Trophoblast cell (in vitro differentiated cells and primary cell): Measurements from ENCODE around the gene PSMD13.

Experiments
- DNase-seq, 2 donors: peaks; one replicate each; pipeline ENCODE4 v3.0.0-alpha.2; 2016
- H2AFZ ChIP-seq: 2 replicates; pipeline ENCODE4 v1.6.1; 2013; ENCODE audit warnings: low read length, moderate library complexity, mild to moderate bottlenecking; ENCODE audit not compliant: insufficient read depth, poor library complexity
- H2AK5ac ChIP-seq: 2 replicates; pipeline ENCODE4 v1.6.1; 2013; ENCODE audit warnings: mild to moderate bottlenecking, low read length
- H2BK120ac ChIP-seq: 2 replicates; pipeline ENCODE4 v1.6.1; 2013; ENCODE audit warnings: low read length, mild to moderate bottlenecking, moderate library complexity; ENCODE audit not compliant: insufficient read depth, poor library complexity
- H2BK12ac ChIP-seq: 2 replicates; pipeline ENCODE4 v1.6.1; 2013; ENCODE audit warnings: mild to moderate bottlenecking, low read length, moderate library complexity
- H2BK5ac ChIP-seq: 2 replicates; pipeline ENCODE4 v1.6.1; 2013; ENCODE audit warnings: low read length, low read depth, moderate library complexity, mild to moderate bottlenecking; ENCODE audit not compliant: poor library complexity
- H3K14ac ChIP-seq: 2 replicates; pipeline ENCODE4 v1.6.1; 2013; ENCODE audit warnings: mild to moderate bottlenecking, low read length
- H3K18ac ChIP-seq: 2 replicates; pipeline ENCODE4 v1.6.1; 2013; ENCODE audit warnings: mild to moderate bottlenecking, low read length
- H3K23ac ChIP-seq: 2 replicates; pipeline ENCODE4 v1.6.1; 2013; ENCODE audit warnings: low read length
- H3K27ac ChIP-seq: 2 replicates; pipeline ENCODE4 v1.5.1; 2013; ENCODE audit warnings: low read depth, mild to moderate bottlenecking, inconsistent platforms, low read length, moderate library complexity
- H3K27me3 ChIP-seq: 2 replicates; pipeline ENCODE4 v1.6.1; 2013; ENCODE audit warnings: inconsistent platforms, mild to moderate bottlenecking, low read length, moderate library complexity; ENCODE audit not compliant: insufficient read depth
- H3K36me3 ChIP-seq, 2 experiments: 1 replicate in 1 of 2; 2 replicates in 1 of 2; pipeline ENCODE4 v1.6.1; 2013; ENCODE audit warnings: low read length in 2 of 2, mild to moderate bottlenecking in 2 of 2, moderate library complexity in 1 of 2; ENCODE audit not compliant: insufficient read depth in 2 of 2, control insufficient read depth in 1 of 2
- H3K4ac ChIP-seq: 2 replicates; pipeline ENCODE4 v1.6.1; 2013; ENCODE audit warnings: low read depth, mild to moderate bottlenecking, low read length, moderate library complexity
- H3K4me1 ChIP-seq, 2 experiments: 1 replicate in 1 of 2; 2 replicates in 1 of 2; pipeline ENCODE4 v1.6.1; 2013; ENCODE audit warnings: low read length in 2 of 2, mild to moderate bottlenecking in 2 of 2, moderate library complexity in 1 of 2; ENCODE audit not compliant: insufficient read depth in 2 of 2, control insufficient read depth in 1 of 2
- H3K4me2 ChIP-seq: 2 replicates; pipeline ENCODE4 v1.6.1; 2013; ENCODE audit warnings: inconsistent platforms, mild to moderate bottlenecking, low read length, moderate library complexity
- H3K4me3 ChIP-seq: 2 replicates; pipeline ENCODE4 v1.5.1; 2013; ENCODE audit warnings: mild to moderate bottlenecking, low read depth, low read length, inconsistent platforms
- H3K79me1 ChIP-seq: one replicate; pipeline ENCODE4 v1.6.1; 2013; ENCODE audit warnings: low read length
- H3K79me2 ChIP-seq: 2 replicates; pipeline ENCODE4 v1.6.1; 2013; ENCODE audit warnings: low read length, mild to moderate bottlenecking; ENCODE audit not compliant: control insufficient read depth, insufficient read depth, poor library complexity
- H3K9ac ChIP-seq: 2 replicates; pipeline ENCODE4 v1.6.1; 2013; ENCODE audit warnings: mild to moderate bottlenecking, low read length
- H3K9me3 ChIP-seq: 2 replicates; pipeline ENCODE4 v1.6.1; 2013; ENCODE audit warnings: low read depth, mild to moderate bottlenecking, control low read depth, inconsistent platforms, low read length; ENCODE audit not compliant: insufficient read depth
- H4K12ac ChIP-seq: 2 replicates; pipeline ENCODE4 v1.6.1; 2013; ENCODE audit warnings: low read depth, mild to moderate bottlenecking, low read length, moderate library complexity
- H4K8ac ChIP-seq: 2 replicates; pipeline ENCODE4 v1.6.1; 2013; ENCODE audit warnings: low read depth, mild to moderate bottlenecking, low read length, moderate library complexity
- H4K91ac ChIP-seq: one replicate; pipeline ENCODE4 v1.6.1; 2013; ENCODE audit warnings: low read depth, mild to moderate bottlenecking, low read length, moderate library complexity
- WGBS: extraction: QIAGEN DNeasy Blood & Tissue Kit; methylation state at CpG from one replicate; pipeline ENCODE4 v1.1.7; 2013; ENCODE audit warnings: missing lambda C conversion rate; ENCODE audit not compliant: insufficient read length, insufficient coverage; ENCODE audit errors: extremely low coverage; 5-methylcytosine and 5-hydroxymethylcytosine counted together

The PSMD13 gene

DNA sequence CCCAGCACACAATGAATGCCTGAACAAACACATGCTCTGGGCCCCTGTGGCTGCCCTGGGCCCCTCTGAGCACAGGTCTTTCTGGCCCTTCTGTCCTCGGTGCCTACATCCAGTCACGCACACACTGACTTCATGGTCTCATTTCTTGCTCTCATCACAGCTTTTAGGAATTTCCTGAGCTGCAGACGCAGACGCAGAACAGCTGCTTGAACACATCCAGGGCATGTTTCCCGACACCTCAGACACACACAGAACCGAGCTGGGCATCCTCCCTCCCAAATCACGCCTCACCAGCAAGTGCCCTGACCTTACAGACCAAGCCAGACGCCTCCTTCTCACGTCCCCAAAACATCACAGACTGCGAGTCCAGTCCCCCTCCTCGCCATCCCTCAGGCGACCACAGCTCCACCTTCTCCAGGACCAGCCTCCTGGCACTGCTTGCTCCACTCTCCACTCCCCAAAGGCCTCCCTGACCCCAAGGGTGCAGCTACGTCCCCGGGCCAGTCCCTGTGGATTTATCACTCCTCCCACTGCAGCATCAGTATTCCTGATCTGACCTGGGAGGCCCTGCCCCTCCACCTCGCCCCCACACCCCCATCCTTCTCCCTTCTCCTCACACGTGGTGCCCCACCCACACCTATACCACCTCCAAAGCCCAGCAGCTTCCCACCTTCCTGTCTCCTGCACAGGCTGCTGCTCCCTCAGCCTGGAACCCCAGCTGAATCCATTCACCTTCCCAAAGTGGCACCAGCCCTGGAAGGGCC, 13.6 kb upstream of the PSMD13 start:
- no CpG with 5 or more reads among the region's 16 CpGs for WGBS
- Histone ChIP-seq H2BK120ac (no peak overlapping the region), H3K79me2 (no peaks in the 10 kb centered on the region)

DNA sequence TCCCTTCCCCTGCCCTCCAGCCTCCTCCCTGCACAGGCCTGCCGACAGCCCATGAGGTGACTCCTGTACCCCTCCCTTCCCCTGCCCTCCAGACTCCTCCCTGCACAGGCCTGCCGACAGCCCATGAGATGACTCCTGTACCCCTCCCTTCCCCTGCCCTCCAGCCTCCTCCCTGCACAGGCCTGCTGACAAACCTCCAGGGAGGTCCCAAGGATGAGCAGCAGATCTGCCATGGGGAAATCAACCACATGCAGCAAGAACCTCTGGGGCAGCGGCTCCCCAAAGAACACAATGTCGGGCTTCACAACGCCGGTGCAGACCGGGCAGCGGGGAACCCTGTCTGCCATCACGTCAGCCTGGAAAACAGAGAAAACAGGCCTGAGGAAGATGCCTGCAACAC, 12.9 kb upstream of the PSMD13 start:
- Histone ChIP-seq H3K14ac (no peak overlapping the region), H3K18ac (no peak overlapping the region), H4K8ac (no peak overlapping the region), H4K91ac (no peak overlapping the region), H2AFZ (no peak overlapping the region), H2BK12ac (no peak overlapping the region), H3K9ac (no peak overlapping the region), H3K27me3 (no peaks in the 10 kb centered on the region), H2BK5ac (no peak overlapping the region), H3K23ac (no peak overlapping the region), H2AK5ac (no peak overlapping the region), H3K36me3 (peaks cover 3 to 10% of the 10 kb centered on the region in 2 experiments), H3K4me2 (no peak overlapping the region), H3K27ac (no peak overlapping the region), H3K9me3 (no peaks in the 10 kb centered on the region), H3K79me1 (no peaks in the 10 kb centered on the region), H4K12ac (no peak overlapping the region), H3K79me2 (no peaks in the 10 kb centered on the region), H3K4me3 (no peak overlapping the region), H3K4ac (no peak overlapping the region), H3K4me1 (no peaks in the 10 kb centered on the region), H2BK120ac (no peak overlapping the region)
- DNase-seq: no peak
- no CpG with 5 or more reads among the region's 9 CpGs for WGBS

More for the DNA sequence above, 13.6 kb upstream of the PSMD13 start:
- H4K12ac ChIP-seq: no peak overlapping the region
- H2BK12ac ChIP-seq: no peak overlapping the region
- H3K36me3 ChIP-seq: peaks cover 7 to 15% of the 10 kb centered on the region in 2 experiments
- H3K14ac ChIP-seq: no peak overlapping the region
- no peaks in the 10 kb centered on the region for H3K9me3 ChIP-seq
- H2AFZ ChIP-seq: no peak overlapping the region
- H3K9ac ChIP-seq: no peak overlapping the region
- H3K27ac ChIP-seq: no peak overlapping the region
- no peak for DNase-seq
- H3K23ac ChIP-seq: no peak overlapping the region
- no peaks in the 10 kb centered on the region for H3K4me1 ChIP-seq
- H3K27me3 ChIP-seq: no peaks in the 10 kb centered on the region
- H4K91ac ChIP-seq: no peak overlapping the region
- no peak overlapping the region for H2BK5ac ChIP-seq
- H3K4me3 ChIP-seq: no peak overlapping the region
- no peaks in the 10 kb centered on the region for H3K79me1 ChIP-seq
- no peak overlapping the region for H3K4me2 ChIP-seq
- H2AK5ac ChIP-seq: no peak overlapping the region
- no peak overlapping the region for H3K18ac ChIP-seq
- no peak overlapping the region for H4K8ac ChIP-seq
- no peak overlapping the region for H3K4ac ChIP-seq

DNA sequence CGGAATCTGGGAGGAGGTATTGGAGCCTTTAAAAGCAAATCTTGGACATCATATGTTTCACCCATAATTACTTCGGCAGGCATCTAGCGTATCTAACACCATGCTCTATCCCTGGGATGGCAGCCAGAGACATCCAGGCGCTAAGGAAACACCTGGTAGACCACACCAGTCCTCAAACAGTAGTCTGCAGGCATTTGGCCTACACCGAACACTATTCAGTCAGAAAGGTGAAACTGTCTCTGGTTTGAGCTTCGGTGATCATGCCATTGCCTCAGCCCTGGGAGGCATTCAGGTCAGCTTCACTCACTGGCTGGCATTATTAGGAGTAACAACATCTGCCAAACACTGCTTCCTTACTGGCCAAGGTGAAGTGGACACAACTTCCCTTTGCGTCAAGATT, 12.4 kb upstream of the PSMD13 start:
- no peak overlapping the region for H3K23ac ChIP-seq
- no peak overlapping the region for H2AK5ac ChIP-seq
- H3K9ac ChIP-seq: no peak overlapping the region
- peaks cover 3 to 10% of the 10 kb centered on the region in 2 experiments for H3K36me3 ChIP-seq
- H3K4ac ChIP-seq: no peak overlapping the region
- no peak overlapping the region for H3K18ac ChIP-seq
- no peak overlapping the region for H3K4me2 ChIP-seq
- H3K9me3 ChIP-seq: no peaks in the 10 kb centered on the region
- H3K27me3 ChIP-seq: no peaks in the 10 kb centered on the region
- no peak overlapping the region for H4K12ac ChIP-seq
- H3K4me3 ChIP-seq: no peak overlapping the region
- no peaks in the 10 kb centered on the region for H3K4me1 ChIP-seq
- no peak overlapping the region for H2AFZ ChIP-seq
- no peak overlapping the region for H3K14ac ChIP-seq
- no peaks in the 10 kb centered on the region for H3K79me1 ChIP-seq
- H3K79me2 ChIP-seq: no peaks in the 10 kb centered on the region
- H2BK5ac ChIP-seq: no peak overlapping the region
- no CpG with 5 or more reads among the region's 7 CpGs for WGBS
- no peak overlapping the region for H4K8ac ChIP-seq
- no peak overlapping the region for H3K27ac ChIP-seq
- no peak overlapping the region for H4K91ac ChIP-seq
- no peak overlapping the region for H2BK120ac ChIP-seq
- no peak for DNase-seq
- H2BK12ac ChIP-seq: no peak overlapping the region

DNA sequence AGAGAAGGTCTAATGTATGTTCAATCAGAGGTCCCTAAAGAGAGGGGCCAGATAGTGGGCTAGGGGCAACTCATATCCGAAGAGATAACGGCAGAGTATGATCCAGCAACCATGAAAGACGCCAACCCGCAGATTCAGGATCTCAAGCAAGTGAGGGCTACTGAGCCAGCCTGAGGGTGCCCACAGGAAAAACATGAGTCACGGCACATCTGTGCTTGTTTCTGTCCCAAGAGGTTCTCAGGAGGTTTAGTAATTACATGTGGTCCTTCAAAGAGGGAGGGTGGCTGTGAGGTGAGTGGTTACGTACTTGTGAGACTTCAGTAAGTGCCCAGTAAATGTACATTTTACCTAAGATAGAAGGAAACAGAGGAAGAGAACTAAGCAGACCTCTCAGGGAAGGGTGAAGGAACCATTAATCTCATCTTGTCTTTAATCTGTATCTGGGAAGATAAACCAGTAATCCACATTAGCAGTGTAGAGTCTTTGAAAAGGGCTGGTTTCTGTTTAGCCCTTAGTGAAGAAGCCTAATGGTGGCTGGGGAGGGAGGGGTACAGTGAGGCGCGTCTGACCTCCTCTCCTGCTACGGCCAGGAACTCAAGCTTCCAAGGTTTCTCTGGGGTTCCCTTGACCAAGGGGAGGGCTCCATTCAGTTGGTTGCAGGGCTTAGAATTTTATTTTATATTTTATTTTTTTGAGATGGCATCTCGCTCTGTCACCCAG, 10.9 kb upstream of the PSMD13 start:
- WGBS: no CpG with 5 or more reads among the region's 10 CpGs
- Histone ChIP-seq H2BK120ac (no peak overlapping the region), H3K9ac (no peak overlapping the region), H3K23ac (no peak overlapping the region), H3K27me3 (no peaks in the 10 kb centered on the region), H4K8ac (no peak overlapping the region), H3K9me3 (no peaks in the 10 kb centered on the region), H4K12ac (no peak overlapping the region), H3K27ac (no peak overlapping the region), H3K4me1 (no peaks in the 10 kb centered on the region), H3K79me2 (no peaks in the 10 kb centered on the region), H3K14ac (no peak overlapping the region), H2BK12ac (no peak overlapping the region), H3K4ac (no peak overlapping the region), H3K4me3 (no peak overlapping the region), H2BK5ac (no peak overlapping the region), H2AK5ac (no peak overlapping the region), H3K4me2 (no peak overlapping the region), H3K18ac (no peak overlapping the region), H3K36me3 (peaks cover 5 to 10% of the 10 kb centered on the region in 2 experiments), H2AFZ (no peak overlapping the region), H3K79me1 (no peaks in the 10 kb centered on the region), H4K91ac (no peak overlapping the region)
- peak; percentile 93 to 94 for DNase-seq
